Gastrocnemius medialis (tissue), 4 donors: ENCODE data around the gene WWP2.

ENCODE experiments used
- POLR2A ChIP-seq, 2 donors: fragments of 450-650 bp; IDR thresholded peaks; one replicate each; pipeline ENCODE4 v1.6.1; 2017; ENCODE audit warnings: antibody characterized with exemption in 2 of 2, mild to moderate bottlenecking in 2 of 2, moderate library complexity in 2 of 2
- TF ChIP-seq, protein P1 (sequence below), 5 experiments: fragments of 450-650 bp in 3 of 5; fragments of 200-600 bp in 2 of 5; sonication (generic) in 2 of 5; IDR thresholded peaks in 4 of 5; conservative IDR thresholded peaks in 1 of 5; 1 replicate in 4 of 5; 2 replicates in 1 of 5; pipeline ENCODE4 v1.5.1; 2016 to 2019; ENCODE audit warnings: antibody characterized with exemption in 5 of 5, mild to moderate bottlenecking in 3 of 5, moderate library complexity in 3 of 5

DNA sequence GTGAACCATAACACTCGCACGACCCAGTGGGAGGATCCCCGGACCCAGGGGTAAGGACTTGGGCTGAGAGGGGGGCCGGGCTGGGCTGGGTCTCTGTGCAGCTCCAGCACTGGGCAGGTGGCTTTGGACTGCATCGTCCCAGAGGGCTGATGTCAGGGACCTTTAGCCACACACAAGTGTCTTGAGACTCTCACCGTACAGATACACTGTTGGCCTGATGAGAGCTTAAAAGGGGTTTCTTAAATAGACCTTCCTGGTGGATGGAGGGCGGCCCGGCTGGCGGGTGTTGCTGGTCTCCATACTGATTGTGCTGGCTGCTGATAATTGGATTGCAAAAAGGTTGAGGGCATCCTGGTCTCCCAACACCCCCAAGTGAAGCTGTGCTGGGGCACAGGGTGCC lies 167.3 kb downstream of the WWP2 start:
- TF ChIP-seq, protein P1, sequence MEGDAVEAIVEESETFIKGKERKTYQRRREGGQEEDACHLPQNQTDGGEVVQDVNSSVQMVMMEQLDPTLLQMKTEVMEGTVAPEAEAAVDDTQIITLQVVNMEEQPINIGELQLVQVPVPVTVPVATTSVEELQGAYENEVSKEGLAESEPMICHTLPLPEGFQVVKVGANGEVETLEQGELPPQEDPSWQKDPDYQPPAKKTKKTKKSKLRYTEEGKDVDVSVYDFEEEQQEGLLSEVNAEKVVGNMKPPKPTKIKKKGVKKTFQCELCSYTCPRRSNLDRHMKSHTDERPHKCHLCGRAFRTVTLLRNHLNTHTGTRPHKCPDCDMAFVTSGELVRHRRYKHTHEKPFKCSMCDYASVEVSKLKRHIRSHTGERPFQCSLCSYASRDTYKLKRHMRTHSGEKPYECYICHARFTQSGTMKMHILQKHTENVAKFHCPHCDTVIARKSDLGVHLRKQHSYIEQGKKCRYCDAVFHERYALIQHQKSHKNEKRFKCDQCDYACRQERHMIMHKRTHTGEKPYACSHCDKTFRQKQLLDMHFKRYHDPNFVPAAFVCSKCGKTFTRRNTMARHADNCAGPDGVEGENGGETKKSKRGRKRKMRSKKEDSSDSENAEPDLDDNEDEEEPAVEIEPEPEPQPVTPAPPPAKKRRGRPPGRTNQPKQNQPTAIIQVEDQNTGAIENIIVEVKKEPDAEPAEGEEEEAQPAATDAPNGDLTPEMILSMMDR (IDR thresholded peaks at IDR 0.05 in 4 of 5, conservative IDR thresholded peaks at IDR 0.05 in 1 of 5), result no peak
- TF ChIP-seq POLR2A (IDR thresholded peaks at IDR 0.05), result no peak
